K562 (cell line): ENCODE measurements around the gene HDAC2. TPM values are rescaled to one million over a fixed set of nuclear protein-coding genes. Genes with fewer than 3 reads are reported as not detected.

ENCODE experiments used
- ATAC-seq: fragments of 200-7000 bp; cut with Tn5 transposase; 3 replicates; pipeline ENCODE4 v1.9.1; 2020; ENCODE audit warnings: moderate library complexity
- BruUV-seq: library from RNA; stranded (reverse); fragments of 400-500 nt; replicated peaks from 2 replicates; lab custom pipeline; 2021; lab: Mats Ljungman, UMichigan
- CTCF ChIA-PET: fragments of 300-600 bp; formaldehyde crosslinking; extraction: SDS; loops from one replicate; lab custom pipeline; 2021; ENCODE audit warnings: low intra/inter-chr PET ratio; lab: Yijun Ruan, JAX
- POLR2A ChIA-PET: fragments of 300-600, 350-650 bp; sonication (Branson Sonifier 250); formaldehyde crosslinking; extraction: SDS; loops from one replicate; lab custom pipeline; 2021; ENCODE audit warnings: antibody characterized with exemption, inconsistent platforms; lab: Yijun Ruan, JAX
- DNase-seq, 4 experiments: peaks; one replicate each; pipeline versions ENCODE4 v3.0.0 to v3.0.0-alpha.2; 2011 to 2018; ENCODE audit warnings: low spot score in 3 of 4, mixed read lengths in 3 of 4; ENCODE audit errors: extremely low read depth in 1 of 4
- FAIRE-seq: peaks from 2 replicates; lab custom pipeline; 2011; peaks lifted over from hg19 to GRCh38; lab: Jason Lieb, UNC
- H2AFZ ChIP-seq: 2 replicates; pipeline ENCODE4 v1.6.0; 2011; ENCODE audit warnings: low read depth, low read length, control low read depth, inconsistent platforms
- H3K27ac ChIP-seq: fragments of 200-600 bp; 3 replicates; pipeline ENCODE4 v1.8.0; 2011; ENCODE audit warnings: low read depth, mild to moderate bottlenecking, control low read depth, inconsistent platforms, low read length, moderate library complexity, mixed read lengths; ENCODE audit errors: extremely low read depth
- H3K27me3 ChIP-seq, 2 experiments: fragments of 300-600 bp in 1 of 2; 2 replicates in 1 of 2; 3 replicates in 1 of 2; pipeline versions ENCODE4 v1.6.0 to v1.8.0; 2011; ENCODE audit warnings: inconsistent platforms in 2 of 2, low read length in 2 of 2, mild to moderate bottlenecking in 1 of 2, mixed read lengths in 1 of 2, moderate library complexity in 1 of 2; ENCODE audit not compliant: control insufficient read depth in 2 of 2, insufficient read depth in 2 of 2
- H3K36me3 ChIP-seq: fragments of 300-600 bp; 3 replicates; pipeline ENCODE4 v1.8.0; 2011; ENCODE audit warnings: mild to moderate bottlenecking, low read length, inconsistent platforms; ENCODE audit not compliant: control insufficient read depth, insufficient read depth
- H3K4me1 ChIP-seq, 2 experiments: fragments of 200-600 bp in 1 of 2; replicated peaks in 1 of 2; 2 replicates in 1 of 2; 3 replicates in 1 of 2; pipeline versions ENCODE4 v1.5.1 to v1.8.0; 2011; ENCODE audit warnings: inconsistent platforms in 2 of 2, low read length in 2 of 2, mild to moderate bottlenecking in 1 of 2, mixed read lengths in 1 of 2, moderate library complexity in 1 of 2; ENCODE audit not compliant: control insufficient read depth in 2 of 2, insufficient read depth in 2 of 2
- H3K4me2 ChIP-seq: 2 replicates; pipeline ENCODE4 v1.6.1; 2011; ENCODE audit warnings: low read length, control low read depth, inconsistent platforms, mixed read lengths; ENCODE audit not compliant: insufficient read depth
- H3K4me3 ChIP-seq: fragments of 200-600 bp; sonication (generic), shearing (Covaris generic); 2 replicates; pipeline ENCODE4 v1.5.1; 2016; ENCODE audit warnings: control low read depth, inconsistent platforms
- H3K79me2 ChIP-seq: fragments of 200-600 bp; 3 replicates; pipeline ENCODE4 v1.8.0; 2011; ENCODE audit warnings: low read length, inconsistent platforms; ENCODE audit not compliant: control insufficient read depth, insufficient read depth
- H3K9ac ChIP-seq, 2 experiments: 2 replicates each; pipeline versions ENCODE4 v1.6.0 to v1.6.1; 2011; ENCODE audit warnings: low read depth in 2 of 2, low read length in 2 of 2, control low read depth in 1 of 2, inconsistent platforms in 1 of 2, mild to moderate bottlenecking in 1 of 2, mixed read lengths in 1 of 2; ENCODE audit not compliant: insufficient read depth in 1 of 2
- H3K9me1 ChIP-seq: one replicate; pipeline ENCODE4 v1.6.0; 2011; ENCODE audit warnings: inconsistent platforms, mild to moderate bottlenecking, low read length, moderate library complexity; ENCODE audit not compliant: control insufficient read depth, insufficient read depth
- H3K9me3 ChIP-seq: replicated peaks from 2 replicates; pipeline ENCODE4 v1.5.1; 2011; ENCODE audit warnings: low read depth, low read length, inconsistent platforms; ENCODE audit not compliant: control insufficient read depth, insufficient read depth
- H4K20me1 ChIP-seq: replicated peaks from 2 replicates; pipeline ENCODE4 v1.6.1; 2011; ENCODE audit warnings: low read length, inconsistent platforms, mixed read lengths; ENCODE audit not compliant: control insufficient read depth, insufficient read depth
- BRD9 ChIP-seq: fragments of 450-650 bp; IDR thresholded peaks from 2 replicates; pipeline ENCODE4 v1.6.1; 2018; ENCODE audit warnings: low read depth; ENCODE audit not compliant: partially characterized antibody
- HMG20A ChIP-seq: fragments of 450-650 bp; formaldehyde crosslinking; conservative IDR thresholded peaks from 2 replicates; pipeline ENCODE4 v1.4.0; 2020; ENCODE audit warnings: mild to moderate bottlenecking, mixed read lengths
- MIER1 ChIP-seq: fragments of 450-650 bp; IDR thresholded peaks from 2 replicates; pipeline ENCODE4 v1.6.1; 2016; ENCODE audit warnings: antibody characterized with exemption, mild to moderate bottlenecking, low read depth
- NFRKB ChIP-seq: fragments of 450-650 bp; IDR thresholded peaks from 2 replicates; pipeline ENCODE4 v1.6.1; 2016; ENCODE audit warnings: low read depth
- NFYB ChIP-seq: IDR thresholded peaks from 2 replicates; pipeline ENCODE4 v1.6.1; 2011; ENCODE audit warnings: mild to moderate bottlenecking, moderate library complexity; ENCODE audit not compliant: insufficient read length; ENCODE audit errors: extremely low read depth
- POLR2AphosphoS5 ChIP-seq: IDR thresholded peaks from 2 replicates; pipeline ENCODE4 v1.6.1; 2011; ENCODE audit warnings: mild to moderate bottlenecking, low read depth, low read length, moderate library complexity; ENCODE audit not compliant: control insufficient read depth, insufficient read depth
- POLR2H ChIP-seq: IDR thresholded peaks from 2 replicates; pipeline ENCODE4 v1.6.1; 2016; ENCODE audit warnings: missing genetic modification characterization, low read depth, mild to moderate bottlenecking, control low read depth, missing compliant biosample characterization, moderate library complexity
- RFX1 ChIP-seq: fragments of 450-650 bp; IDR thresholded peaks from 2 replicates; pipeline ENCODE4 v1.6.1; 2016; ENCODE audit warnings: mild to moderate bottlenecking, moderate library complexity
- SRSF1 ChIP-seq: fragments of 200-400 bp; formaldehyde crosslinking; IDR thresholded peaks from 2 replicates; pipeline ENCODE4 v1.6.1; 2017; ENCODE audit warnings: mild to moderate bottlenecking, low read depth, low read length, moderate library complexity
- TAF15 ChIP-seq: fragments of 200-400 bp; formaldehyde crosslinking; IDR thresholded peaks from 2 replicates; pipeline ENCODE4 v1.6.1; 2017; ENCODE audit warnings: mild to moderate bottlenecking, low read depth, low read length, moderate library complexity
- TCF3 ChIP-seq: sonication (generic); formaldehyde crosslinking; IDR thresholded peaks from 2 replicates; pipeline ENCODE4 v1.4.0; 2020; ENCODE audit warnings: mild to moderate bottlenecking, missing genetic modification reagents
- TCFL5 ChIP-seq: fragments of 250-450 bp; sonication (Bioruptor Pico); conservative IDR thresholded peaks from 2 replicates; pipeline ENCODE4 v1.6.1; 2021; ENCODE audit warnings: mild to moderate bottlenecking, moderate library complexity, matching md5 sums
- WHSC1 ChIP-seq: IDR thresholded peaks from one replicate; pipeline ENCODE4 v1.6.1; 2012; ENCODE audit warnings: low read length, control low read depth, inconsistent platforms
- ZFP36 ChIP-seq: fragments of 150-350 bp; IDR thresholded peaks from 2 replicates; pipeline ENCODE4 v1.6.1; 2018; ENCODE audit warnings: low read length, low read depth; ENCODE audit not compliant: partially characterized antibody
- ZNF253 ChIP-seq: fragments of 250-450 bp; sonication (Bioruptor Pico); conservative IDR thresholded peaks from 2 replicates; pipeline ENCODE4 v1.6.1; 2021; ENCODE audit warnings: mild to moderate bottlenecking
- ZNF263 ChIP-seq: sonication (generic); formaldehyde crosslinking; IDR thresholded peaks from 2 replicates; pipeline ENCODE4 v1.8.0; 2022; ENCODE audit warnings: mild to moderate bottlenecking, missing genetic modification reagents, borderline replicate concordance
- in situ Hi-C: fragments of 300-500 bp; cut with MboI; formaldehyde crosslinking; loops from 4 replicates; pipeline ENCODE4 v1.15.0; 2018; ENCODE audit warnings: inconsistent platforms, mixed read lengths
- intact Hi-C: fragments of 100-400 bp; cut with micrococcal nuclease; formaldehyde crosslinking; loops from 2 replicates; pipeline ENCODE4 v1.14.2; 2022
- polyA plus RNA-seq, 8 experiments: library from polyadenylated mRNA; depleted of rRNA in 4 of 8; stranded (reverse) in 5 of 8; unstranded in 3 of 8; fragments of >200 nt; fragmentation: Nextera tagmentation in 2 of 8; fragmentation: Illumina TruSeq in 1 of 8; extraction: Ambion mirVana in 2 of 8; extraction: Trizol in 1 of 8; gene quantifications; 2 replicates each; pipeline versions ENCODE4 v1.2.1 to v1.2.3, GENCODE V29; 2011 to 2014; ENCODE audit warnings: inconsistent platforms in 1 of 8, missing spikeins in 1 of 8
- total RNA-seq, 7 experiments: library from RNA; depleted of rRNA in 6 of 7; stranded (reverse); fragments of >200 nt in 6 of 7; fragmentation: Illumina TruSeq in 2 of 7; extraction: Trizol in 2 of 7; gene quantifications; 2 replicates each; pipeline versions ENCODE4 v1.2.1 to v1.2.3, GENCODE V29; 2011 to 2021; ENCODE audit warnings: low replicate concordance in 1 of 7
- TF ChIP-seq, protein P1 (sequence below): sonication (generic); formaldehyde crosslinking; IDR thresholded peaks from 2 replicates; pipeline ENCODE4 v1.8.1; 2023; ENCODE audit warnings: mild to moderate bottlenecking, missing genetic modification reagents
- TF ChIP-seq, protein P2 (sequence below), 3 experiments: IDR thresholded peaks in 2 of 3; conservative IDR thresholded peaks in 1 of 3; 2 replicates each; pipeline ENCODE4 v1.5.1; 2011 to 2012; ENCODE audit warnings: low read length in 3 of 3, mild to moderate bottlenecking in 3 of 3, control low read depth in 2 of 3, improper control_type of control experiment in 1 of 3, inconsistent platforms in 1 of 3, low read depth in 1 of 3, mixed read lengths in 1 of 3, moderate library complexity in 1 of 3; ENCODE audit not compliant: insufficient read depth in 2 of 3

HDAC2 gene
- total and polyA plus RNA-seq, 9 of the 15 experiments (the other 6 are each of a cell fraction or from before 2014, with no cell fraction given) = 67.0 to 277 (median 151) TPM

DNA sequence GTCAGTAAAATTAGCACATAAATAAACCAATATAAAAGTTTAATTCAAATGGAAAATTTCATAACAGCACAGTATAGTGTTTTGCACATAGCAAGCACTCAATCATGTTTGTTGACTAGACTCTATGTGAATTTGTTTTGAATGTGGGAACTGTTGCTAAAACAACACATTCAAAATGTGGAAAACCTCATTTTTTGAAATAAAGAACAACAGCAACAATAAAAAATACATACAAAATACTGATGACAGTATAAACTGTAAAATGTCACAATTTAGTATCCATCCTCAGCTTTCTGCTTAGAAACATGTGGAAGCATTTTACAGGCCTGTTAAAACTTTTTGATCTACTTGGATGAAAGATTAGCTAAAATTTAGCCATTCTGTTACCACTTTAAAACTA lies 47.4 kb downstream of the HDAC2 start:
- CTCF ChIA-PET = no interaction called here
- Histone ChIP-seq H3K27me3 (no peaks in the 10 kb centered on the region), H3K4me1 (peaks cover 0 to 21% of the 10 kb centered on the region in 2 experiments; a peak in 4 of 5 replicates), H3K36me3 (no peaks in the 10 kb centered on the region), H3K9me1 (no peaks in the 10 kb centered on the region), H4K20me1 (no peaks in the 10 kb centered on the region), H2AFZ (no peak overlapping the region), H3K27ac (no peak overlapping the region), H3K79me2 (no peaks in the 10 kb centered on the region), H3K4me2 (no peak overlapping the region), H3K9me3 (no peaks in the 10 kb centered on the region), H3K4me3 (no peak overlapping the region), H3K9ac (no peak overlapping the region)
- intact Hi-C loops = no loop called here
- POLR2A ChIA-PET = no interaction called here
- no peak for DNase-seq
- in situ Hi-C loops = loop anchor here (25.0 kb wide), 2 partner anchors 1036 to 1736 kb away; no protein-coding TSS in a partner anchor
- no peak for FAIRE-seq
- TF ChIP-seq ZFP36 = no peak
- no peak for TF ChIP-seq WHSC1
- TF ChIP-seq NFRKB = no peak
- TF ChIP-seq TAF15 = no peak
- TF ChIP-seq, protein P1, sequence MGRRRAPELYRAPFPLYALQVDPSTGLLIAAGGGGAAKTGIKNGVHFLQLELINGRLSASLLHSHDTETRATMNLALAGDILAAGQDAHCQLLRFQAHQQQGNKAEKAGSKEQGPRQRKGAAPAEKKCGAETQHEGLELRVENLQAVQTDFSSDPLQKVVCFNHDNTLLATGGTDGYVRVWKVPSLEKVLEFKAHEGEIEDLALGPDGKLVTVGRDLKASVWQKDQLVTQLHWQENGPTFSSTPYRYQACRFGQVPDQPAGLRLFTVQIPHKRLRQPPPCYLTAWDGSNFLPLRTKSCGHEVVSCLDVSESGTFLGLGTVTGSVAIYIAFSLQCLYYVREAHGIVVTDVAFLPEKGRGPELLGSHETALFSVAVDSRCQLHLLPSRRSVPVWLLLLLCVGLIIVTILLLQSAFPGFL = no peak
- TF ChIP-seq TCFL5 (CRISPR knock-in tag) = no peak
- TF ChIP-seq BRD9 = no peak
- TF ChIP-seq, protein P2, sequence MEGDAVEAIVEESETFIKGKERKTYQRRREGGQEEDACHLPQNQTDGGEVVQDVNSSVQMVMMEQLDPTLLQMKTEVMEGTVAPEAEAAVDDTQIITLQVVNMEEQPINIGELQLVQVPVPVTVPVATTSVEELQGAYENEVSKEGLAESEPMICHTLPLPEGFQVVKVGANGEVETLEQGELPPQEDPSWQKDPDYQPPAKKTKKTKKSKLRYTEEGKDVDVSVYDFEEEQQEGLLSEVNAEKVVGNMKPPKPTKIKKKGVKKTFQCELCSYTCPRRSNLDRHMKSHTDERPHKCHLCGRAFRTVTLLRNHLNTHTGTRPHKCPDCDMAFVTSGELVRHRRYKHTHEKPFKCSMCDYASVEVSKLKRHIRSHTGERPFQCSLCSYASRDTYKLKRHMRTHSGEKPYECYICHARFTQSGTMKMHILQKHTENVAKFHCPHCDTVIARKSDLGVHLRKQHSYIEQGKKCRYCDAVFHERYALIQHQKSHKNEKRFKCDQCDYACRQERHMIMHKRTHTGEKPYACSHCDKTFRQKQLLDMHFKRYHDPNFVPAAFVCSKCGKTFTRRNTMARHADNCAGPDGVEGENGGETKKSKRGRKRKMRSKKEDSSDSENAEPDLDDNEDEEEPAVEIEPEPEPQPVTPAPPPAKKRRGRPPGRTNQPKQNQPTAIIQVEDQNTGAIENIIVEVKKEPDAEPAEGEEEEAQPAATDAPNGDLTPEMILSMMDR (IDR thresholded peaks at IDR 0.05 in 2 of 3, conservative IDR thresholded peaks at IDR 0.05 in 1 of 3; ENCODE audit: insufficient read depth in 2 of 3, low read depth in 1 of 3, low read length in 3 of 3) = no peak
- TF ChIP-seq HMG20A = no peak
- TF ChIP-seq POLR2AphosphoS5 = no peak
- TF ChIP-seq MIER1 = no peak
- TF ChIP-seq SRSF1 = no peak
- TF ChIP-seq ZNF253 (CRISPR knock-in tag) = no peak
- no peak for TF ChIP-seq POLR2H (tag)
- no peak for TF ChIP-seq TCF3 (CRISPR knock-in tag)
- no peak for TF ChIP-seq NFYB
- TF ChIP-seq RFX1 = no peak
- no peak for TF ChIP-seq ZNF263 (CRISPR knock-in tag)
- no TSS peak for BruUV-seq
- ATAC-seq = no peak
